GM12865 (cell line): Measurements from ENCODE around the gene TNFAIP2.
A peak's percentile ranks its signal among the peaks of the same experiment; 100 is the strongest.

ENCODE experiments used
- DNase-seq: peaks from one replicate; pipeline ENCODE4 v3.0.0; 2010; ENCODE audit warnings: low read depth
- H3K4me3 ChIP-seq: 2 replicates; pipeline ENCODE4 v1.5.1; 2011; ENCODE audit warnings: mild to moderate bottlenecking, low read depth, low read length, control low read depth
- TF ChIP-seq, protein P1 (sequence below): IDR thresholded peaks from 2 replicates; pipeline ENCODE4 v1.5.1; 2011; ENCODE audit warnings: low read length, control low read depth, low read depth, inconsistent platforms; ENCODE audit not compliant: insufficient read depth; ENCODE audit errors: missing control alignments

TNFAIP2 gene

DNA sequence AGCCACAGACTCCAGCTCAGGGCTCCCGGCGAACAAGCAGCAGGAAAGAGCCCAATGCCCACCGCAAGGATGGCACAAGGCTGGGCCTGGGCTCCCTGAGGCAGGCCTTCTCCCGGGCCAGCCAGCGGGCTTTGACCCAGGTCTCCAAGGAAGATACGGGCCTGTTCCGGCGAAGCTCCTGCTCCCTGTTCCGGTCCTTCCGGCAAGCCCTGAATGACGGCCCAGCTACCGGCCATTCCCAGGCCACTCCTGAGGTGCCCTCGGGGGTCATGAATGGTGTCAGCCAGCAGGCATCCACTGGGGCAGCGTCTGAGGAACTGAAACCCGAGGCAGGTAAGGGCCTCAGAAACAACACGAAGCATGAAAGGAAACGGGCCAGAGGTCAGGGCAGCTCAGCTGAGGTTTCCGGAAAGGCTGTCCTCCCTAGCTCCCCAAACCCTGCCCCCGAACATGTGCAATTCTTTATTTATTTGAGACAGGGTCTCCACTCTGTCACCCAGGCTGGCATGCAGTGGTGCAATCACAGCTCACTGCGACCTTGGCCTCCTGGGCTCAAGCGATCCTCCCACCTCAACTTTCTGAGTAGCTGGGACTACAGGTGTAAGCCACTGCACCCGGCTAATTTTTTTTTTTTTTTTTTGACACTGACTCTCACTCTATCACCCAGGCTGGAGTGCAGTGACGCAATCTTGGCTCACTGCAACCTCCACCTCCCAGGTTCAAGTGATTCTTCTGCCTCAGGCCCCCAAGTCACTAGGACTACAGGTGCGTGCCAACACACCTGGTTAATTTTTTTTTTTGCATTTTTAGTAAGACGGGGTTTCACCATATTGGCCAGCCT, 22.8 kb upstream of the TNFAIP2 start:
- H3K4me3 ChIP-seq = no peak overlapping the region
- peak; percentile 74 for DNase-seq
- TF ChIP-seq, protein P1, sequence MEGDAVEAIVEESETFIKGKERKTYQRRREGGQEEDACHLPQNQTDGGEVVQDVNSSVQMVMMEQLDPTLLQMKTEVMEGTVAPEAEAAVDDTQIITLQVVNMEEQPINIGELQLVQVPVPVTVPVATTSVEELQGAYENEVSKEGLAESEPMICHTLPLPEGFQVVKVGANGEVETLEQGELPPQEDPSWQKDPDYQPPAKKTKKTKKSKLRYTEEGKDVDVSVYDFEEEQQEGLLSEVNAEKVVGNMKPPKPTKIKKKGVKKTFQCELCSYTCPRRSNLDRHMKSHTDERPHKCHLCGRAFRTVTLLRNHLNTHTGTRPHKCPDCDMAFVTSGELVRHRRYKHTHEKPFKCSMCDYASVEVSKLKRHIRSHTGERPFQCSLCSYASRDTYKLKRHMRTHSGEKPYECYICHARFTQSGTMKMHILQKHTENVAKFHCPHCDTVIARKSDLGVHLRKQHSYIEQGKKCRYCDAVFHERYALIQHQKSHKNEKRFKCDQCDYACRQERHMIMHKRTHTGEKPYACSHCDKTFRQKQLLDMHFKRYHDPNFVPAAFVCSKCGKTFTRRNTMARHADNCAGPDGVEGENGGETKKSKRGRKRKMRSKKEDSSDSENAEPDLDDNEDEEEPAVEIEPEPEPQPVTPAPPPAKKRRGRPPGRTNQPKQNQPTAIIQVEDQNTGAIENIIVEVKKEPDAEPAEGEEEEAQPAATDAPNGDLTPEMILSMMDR = no peak

DNA sequence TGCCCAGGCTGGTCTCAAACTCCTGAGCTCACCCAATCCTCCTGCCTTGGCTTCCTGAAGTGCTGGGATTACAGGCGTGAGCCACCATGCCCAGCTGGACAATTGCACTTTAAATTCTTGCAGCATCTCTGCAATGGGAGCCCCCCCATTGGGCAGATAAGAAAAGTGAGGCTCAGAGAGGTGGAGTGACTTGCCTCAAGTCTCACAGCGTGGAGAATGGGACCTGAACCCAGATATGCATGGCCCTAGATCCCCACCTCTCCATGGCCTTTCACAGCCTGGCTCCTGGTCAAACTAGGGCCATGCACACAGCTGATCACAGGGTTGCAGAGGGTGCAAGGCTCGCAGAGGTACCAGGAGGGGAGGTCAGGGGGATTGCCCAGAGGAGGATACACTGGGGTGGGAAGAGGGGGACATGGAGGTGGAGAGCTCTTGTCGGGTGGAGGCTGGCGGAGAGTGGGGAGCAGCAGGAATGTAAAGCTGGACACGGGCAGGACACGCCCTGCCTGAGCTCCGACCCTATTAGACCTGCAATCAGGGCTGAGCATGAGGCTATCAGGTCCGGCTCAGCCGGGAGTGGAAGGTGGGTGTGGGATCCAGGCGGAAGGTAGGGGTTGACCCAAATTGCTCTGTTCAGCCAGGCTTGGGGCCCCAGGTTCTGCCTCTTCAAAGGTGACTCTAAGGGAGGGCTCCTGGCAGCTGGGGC, 21.9 kb upstream of the TNFAIP2 start:
- no peak overlapping the region for H3K4me3 ChIP-seq
- TF ChIP-seq, protein P1 = no peak
- no peak for DNase-seq

DNA sequence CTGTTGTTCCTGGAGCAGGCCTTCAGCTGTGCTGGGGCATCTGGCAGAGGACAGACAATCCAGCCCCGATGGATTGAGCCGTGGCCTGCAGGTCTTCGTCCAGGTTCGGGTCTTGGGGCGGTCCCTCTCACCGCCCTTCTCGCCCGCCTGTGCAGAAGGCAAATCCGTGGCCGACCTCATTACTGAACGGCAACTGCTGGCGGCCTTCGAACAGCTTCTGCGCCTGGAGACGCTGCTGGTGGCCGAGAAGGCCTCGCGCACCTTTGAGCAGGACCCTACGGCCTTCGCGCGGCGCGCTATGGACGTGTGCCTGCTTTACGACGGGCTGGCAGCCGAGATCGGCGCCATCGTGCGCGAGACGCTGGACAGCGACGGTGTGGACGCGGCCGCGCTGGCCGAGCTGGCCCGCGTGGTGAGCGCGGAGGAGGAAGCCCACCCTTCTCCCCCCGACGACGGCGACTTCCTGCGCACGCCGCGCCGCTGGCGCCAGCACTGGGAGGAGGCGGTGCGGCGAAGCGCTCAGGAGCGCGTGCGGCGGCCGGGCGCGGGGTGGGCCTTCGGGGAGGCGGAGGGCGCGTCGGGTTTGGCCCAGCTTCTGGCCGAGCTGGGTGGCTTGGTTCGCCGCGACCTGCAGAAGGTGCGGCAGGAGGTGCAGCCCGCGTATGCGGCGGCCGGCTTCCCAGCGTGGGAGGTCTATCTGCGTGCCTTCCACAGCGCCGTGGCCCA, 21.1 kb upstream of the TNFAIP2 start:
- no peak for DNase-seq
- TF ChIP-seq, protein P1 = no peak
- no peak overlapping the region for H3K4me3 ChIP-seq

DNA sequence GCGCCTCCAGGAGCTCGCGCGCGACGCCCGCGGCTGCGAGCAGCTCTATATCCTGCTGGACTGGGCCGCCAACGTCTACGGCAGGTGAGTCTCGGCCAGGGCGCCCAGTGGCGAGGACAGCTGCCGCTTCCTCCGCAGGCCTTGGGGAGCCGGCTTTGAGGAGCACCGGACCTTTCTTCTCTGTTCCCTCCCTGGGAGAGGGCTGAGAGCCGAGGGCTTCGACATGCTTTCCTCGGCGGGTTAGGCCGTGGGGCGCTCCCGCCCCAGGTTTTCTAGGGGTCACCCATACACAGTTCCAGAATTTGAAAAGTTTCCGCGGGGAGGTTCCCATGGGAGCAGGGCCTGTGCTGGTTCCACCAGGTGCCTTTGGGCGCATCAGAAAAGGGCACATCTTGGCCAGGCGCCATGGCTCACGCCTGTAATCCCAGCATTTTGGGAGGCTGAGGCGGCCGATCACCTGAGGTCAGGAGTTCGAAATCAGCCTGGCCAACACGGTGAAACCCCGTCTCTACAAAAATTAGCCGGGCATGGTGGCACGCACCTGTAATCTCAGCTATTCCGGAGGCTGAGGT, 20.5 kb upstream of the TNFAIP2 start:
- no peak for DNase-seq
- TF ChIP-seq, protein P1 = no peak
- H3K4me3 ChIP-seq = no peak overlapping the region

DNA sequence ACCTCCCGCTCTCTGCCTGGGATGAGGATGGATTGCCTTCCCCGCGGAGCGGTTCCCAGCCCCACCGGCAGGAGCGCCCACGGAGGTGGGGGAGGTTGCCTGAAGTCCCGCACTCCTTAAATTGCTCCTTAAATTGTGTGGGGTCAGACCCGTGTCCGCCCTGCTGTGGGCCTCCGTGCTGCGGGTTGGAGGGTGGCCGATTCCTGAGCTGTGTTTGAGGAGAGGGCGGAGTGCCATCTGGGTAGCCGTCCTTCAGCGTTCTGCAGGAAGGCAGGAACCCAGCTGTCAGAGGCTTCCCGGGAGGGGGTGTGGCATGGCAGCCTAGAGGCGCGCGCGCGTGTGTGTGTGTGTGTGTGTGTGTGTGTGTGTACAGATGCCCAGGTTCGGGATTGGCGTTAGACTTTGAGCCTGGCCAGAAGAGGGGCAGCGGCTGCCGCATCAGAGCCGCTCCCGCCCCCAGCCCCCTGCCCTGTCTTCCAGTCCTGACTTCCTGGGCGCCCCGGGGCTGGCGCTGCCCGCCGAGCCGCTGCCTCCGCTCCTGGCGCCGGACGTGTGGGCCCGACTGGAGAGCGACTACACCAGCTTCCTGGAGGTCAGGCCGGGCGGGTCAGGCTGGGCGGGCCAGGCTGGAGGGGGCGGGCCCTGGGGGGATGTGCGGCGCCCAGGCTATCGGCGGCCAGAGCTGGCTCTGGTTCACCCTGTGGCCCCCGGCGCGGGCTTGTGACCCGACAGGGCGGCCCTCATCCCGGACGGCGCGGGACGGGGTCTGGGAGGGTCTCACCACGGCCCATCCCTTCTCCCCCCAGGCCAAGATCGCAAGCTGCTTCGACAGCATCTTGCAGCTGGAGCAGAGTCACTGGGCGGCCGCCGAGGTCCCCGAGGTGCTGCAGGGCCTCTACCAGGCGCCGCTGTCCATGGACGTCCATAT, 19.5 kb upstream of the TNFAIP2 start:
- no peak overlapping the region for H3K4me3 ChIP-seq
- TF ChIP-seq, protein P1 = no peak
- peak; percentile 42 for DNase-seq

DNA sequence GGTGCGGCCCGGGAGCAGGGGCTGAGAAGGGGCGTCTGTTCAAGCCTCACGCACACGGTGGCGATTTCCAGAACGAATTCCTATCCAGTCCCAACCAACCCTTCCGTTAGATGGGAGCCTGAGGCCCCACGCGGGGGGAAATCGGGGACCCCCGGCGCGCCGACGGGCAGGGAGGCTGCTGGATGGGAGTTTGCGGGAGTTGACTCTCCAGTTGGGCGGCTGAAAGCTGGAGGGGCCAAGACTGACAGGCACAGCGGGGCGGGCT, 18.9 kb upstream of the TNFAIP2 start:
- TF ChIP-seq, protein P1 = no peak
- H3K4me3 ChIP-seq = no peak overlapping the region
- no peak for DNase-seq
